T-cell (primary cell): ENCODE measurements around the gene ANKRD2. TPM values are rescaled to one million over a fixed set of nuclear protein-coding genes. Genes with fewer than 3 reads are reported as not detected.
A peak's percentile ranks its signal among the peaks of the same experiment; 100 is the strongest.
"Not testable (repeated sequence)": the region's sequence is repeated elsewhere in the genome, so short reads cannot be mapped to it uniquely, and the experiment has no call there.

ENCODE experiments used
- ATAC-seq, 4 experiments: fragments of 200-7000 bp in 3 of 4; fragments of 150-1000 bp in 1 of 4; cut with Tn5 transposase; replicated peaks in 1 of 4; 1 replicate in 3 of 4; 2 replicates in 1 of 4; pipeline ENCODE4 v1.10.0; 2021; ENCODE audit warnings: moderate library complexity in 3 of 4, mild to moderate bottlenecking in 2 of 4, moderate number of reproducible peaks in 1 of 4
- CTCF ChIA-PET, 2 donors: fragments of 300-600 bp; sonication (Branson Sonifier 250); formaldehyde crosslinking; loops; one replicate each; lab custom pipeline; 2022; ENCODE audit warnings: antibody characterized with exemption in 2 of 2; lab: Charles Lee
- POLR2A ChIA-PET, 2 donors: fragments of 300-600 bp; sonication (Branson Sonifier 250); formaldehyde crosslinking; loops; one replicate each; lab custom pipeline; 2022; ENCODE audit warnings: antibody characterized with exemption in 2 of 2; lab: Charles Lee
- DNase-seq, 35 experiments: peaks; one replicate each; pipeline versions ENCODE4 v3.0.0 to v3.0.0-alpha.2; 2013 to 2023
- H3K27ac ChIP-seq: one replicate; pipeline ENCODE4 v1.5.1; 2013; ENCODE audit warnings: low read length
- H3K27me3 ChIP-seq, 2 experiments: replicated peaks in 1 of 2; 1 replicate in 1 of 2; 2 replicates in 1 of 2; pipeline versions ENCODE4 v1.6.1 to v1.7.0; 2013; ENCODE audit warnings: low read length in 1 of 2, mixed read lengths in 1 of 2; ENCODE audit not compliant: control insufficient read depth in 2 of 2, insufficient read depth in 2 of 2; ENCODE audit errors: extremely low read depth in 1 of 2
- H3K36me3 ChIP-seq, 2 donors: 1 replicate in 1 of 2; 2 replicates in 1 of 2; pipeline versions ENCODE4 v1.6.1 to v1.7.0; 2013; ENCODE audit warnings: low read length in 1 of 2; ENCODE audit not compliant: control insufficient read depth in 2 of 2, insufficient read depth in 1 of 2; ENCODE audit errors: extremely low read depth in 1 of 2
- H3K4me1 ChIP-seq, 2 experiments: 1 replicate in 1 of 2; 2 replicates in 1 of 2; pipeline versions ENCODE4 v1.6.1 to v1.7.0; 2013; ENCODE audit warnings: low read length in 2 of 2, mixed read lengths in 1 of 2; ENCODE audit not compliant: insufficient read depth in 2 of 2, control insufficient read depth in 1 of 2; ENCODE audit errors: extremely low read depth in 1 of 2
- H3K4me3 ChIP-seq, 2 donors: 1 replicate in 1 of 2; 2 replicates in 1 of 2; pipeline versions ENCODE4 v1.5.1 to v1.7.0; 2013; ENCODE audit warnings: mild to moderate bottlenecking in 2 of 2, low read length in 1 of 2, moderate library complexity in 1 of 2; ENCODE audit not compliant: control insufficient read depth in 1 of 2; ENCODE audit errors: extremely low read depth in 1 of 2
- H3K9me3 ChIP-seq: 2 replicates; pipeline ENCODE4 v1.7.0; 2013
- H3K27ac Mint-ChIP-seq, 2 donors: one replicate each; pipeline ENCODE4 v1.8.0; 2020 to 2021; ENCODE audit warnings: mild to moderate bottlenecking in 2 of 2, mixed read lengths in 2 of 2
- H3K27me3 Mint-ChIP-seq, 2 donors: one replicate each; pipeline ENCODE4 v1.8.0; 2021 to 2022; ENCODE audit warnings: mixed read lengths in 2 of 2
- H3K36me3 Mint-ChIP-seq: one replicate; pipeline ENCODE4 v1.8.0; 2021; ENCODE audit warnings: mixed read lengths
- H3K4me1 Mint-ChIP-seq, 3 donors: one replicate each; pipeline ENCODE4 v1.8.0; 2020 to 2022; ENCODE audit warnings: mixed read lengths in 3 of 3, mild to moderate bottlenecking in 1 of 3
- H3K4me3 Mint-ChIP-seq, 3 donors: one replicate each; pipeline ENCODE4 v1.8.0; 2020 to 2022; ENCODE audit warnings: mild to moderate bottlenecking in 3 of 3, mixed read lengths in 3 of 3, moderate library complexity in 3 of 3
- H3K9me3 Mint-ChIP-seq, 3 donors: one replicate each; pipeline ENCODE4 v1.8.0; 2020 to 2022; ENCODE audit warnings: mixed read lengths in 3 of 3
- WGBS: methylation state at CpG from one replicate; pipeline ENCODE4 v1.1.5; 2013; ENCODE audit warnings: missing lambda C conversion rate; ENCODE audit not compliant: insufficient coverage; 5-methylcytosine and 5-hydroxymethylcytosine counted together
- total RNA-seq, 35 experiments: library from RNA in 6 of 35; stranded (reverse) in 6 of 35; fragments of 120-200 nt in 1 of 35; gene quantifications; one replicate each; pipeline versions ENCODE4 v1.2.1 to v1.2.4 and lab custom pipeline; 2013 to 2026

Gene ANKRD2, protein sequence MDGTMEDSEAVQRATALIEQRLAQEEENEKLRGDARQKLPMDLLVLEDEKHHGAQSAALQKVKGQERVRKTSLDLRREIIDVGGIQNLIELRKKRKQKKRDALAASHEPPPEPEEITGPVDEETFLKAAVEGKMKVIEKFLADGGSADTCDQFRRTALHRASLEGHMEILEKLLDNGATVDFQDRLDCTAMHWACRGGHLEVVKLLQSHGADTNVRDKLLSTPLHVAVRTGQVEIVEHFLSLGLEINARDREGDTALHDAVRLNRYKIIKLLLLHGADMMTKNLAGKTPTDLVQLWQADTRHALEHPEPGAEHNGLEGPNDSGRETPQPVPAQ
- total RNA-seq = under 1 TPM in 1 of 5 donors, not detected in 4; 0.35 TPM
- not detected for total RNA-seq (2013)
- total RNA-seq (lab: John Stamatoyannopoulos, UW) = 0 to 0.13 (median 0) reads per million in 29 experiments

DNA sequence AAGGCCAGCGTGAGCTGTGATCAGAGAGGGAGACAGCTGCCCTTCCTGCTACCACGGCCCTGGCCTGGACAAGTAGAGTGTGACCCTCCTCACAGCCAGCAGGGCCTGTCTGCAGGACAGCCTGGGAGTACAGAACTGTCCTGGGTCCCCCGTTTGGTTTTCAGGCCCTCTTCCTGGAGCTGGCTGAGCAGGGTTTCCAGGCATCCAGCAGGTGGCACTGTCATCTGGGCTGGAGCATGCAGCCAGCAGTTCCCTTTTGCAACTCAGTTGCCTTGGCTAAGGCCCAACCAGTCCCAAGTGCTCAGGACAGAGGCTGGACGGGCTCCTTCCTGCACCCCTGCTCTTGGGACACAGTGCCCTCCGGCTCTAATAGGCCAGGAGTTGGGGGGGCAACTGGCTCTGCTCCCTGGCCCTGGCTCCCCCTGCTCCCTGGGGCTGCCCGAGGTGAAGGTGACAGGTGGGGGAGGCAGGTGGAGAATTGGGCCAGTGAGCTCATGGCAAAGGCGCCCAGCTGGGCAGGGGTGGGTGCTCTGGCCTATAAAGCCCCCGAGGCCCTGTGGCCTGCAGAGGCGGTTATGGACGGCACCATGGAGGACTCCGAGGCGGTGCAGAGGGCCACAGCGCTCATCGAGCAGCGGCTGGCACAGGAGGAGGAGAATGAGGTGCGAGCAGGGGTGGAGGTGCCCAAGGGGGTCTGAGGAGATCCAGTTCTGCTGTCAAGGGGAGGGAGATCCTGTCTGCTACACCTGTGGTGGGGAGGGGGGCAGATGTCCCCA, at the start of gene ANKRD2:
ANKRD2 (plus strand) TSS at position 566 of the 776 bp plus-strand sequence; CDS start at position 576, 10 bp downstream.
- DNase-seq = peak in 30 of 35 experiments; percentile 8 to 62 (median 38)
- Histone ChIP-seq H3K36me3 (no peaks in the 10 kb centered on the region), H3K9me3 (no peaks in the 10 kb centered on the region), H3K27me3 (peaks cover 0 to 10% of the 10 kb centered on the region in 2 experiments), H3K4me3 (no peak within 1 kb of the TSS), H3K27ac (no peak within 1 kb of the TSS), H3K4me1 (no peaks in the 10 kb centered on the region)
- H3K27me3 Mint-ChIP-seq = peaks cover 0 to 2% of the 10 kb centered on the region in 2 donors
- H3K36me3 Mint-ChIP-seq = peaks cover 3% of the 10 kb centered on the region
- no peaks in the 10 kb centered on the region for H3K4me1 Mint-ChIP-seq
- ATAC-seq = peak in 3 of 4 experiments; percentile 54 to 64 (median 58)
- H3K27ac Mint-ChIP-seq = no peak within 1 kb of the TSS
- ChIA-PET CTCF (interaction anchor here in 1 of 2 donors (0.6 to 1.6 kb wide), 2 partner anchors 9 to 162 kb away, joined by 3 to 12 read pairs; no protein-coding TSS in a partner anchor), POLR2A (no interaction called here)
- 78% methylated on average over 14 of the region's 16 CpGs for WGBS
- H3K4me3 Mint-ChIP-seq = no peak within 1 kb of the TSS
- H3K9me3 Mint-ChIP-seq = no peaks in the 10 kb centered on the region

DNA sequence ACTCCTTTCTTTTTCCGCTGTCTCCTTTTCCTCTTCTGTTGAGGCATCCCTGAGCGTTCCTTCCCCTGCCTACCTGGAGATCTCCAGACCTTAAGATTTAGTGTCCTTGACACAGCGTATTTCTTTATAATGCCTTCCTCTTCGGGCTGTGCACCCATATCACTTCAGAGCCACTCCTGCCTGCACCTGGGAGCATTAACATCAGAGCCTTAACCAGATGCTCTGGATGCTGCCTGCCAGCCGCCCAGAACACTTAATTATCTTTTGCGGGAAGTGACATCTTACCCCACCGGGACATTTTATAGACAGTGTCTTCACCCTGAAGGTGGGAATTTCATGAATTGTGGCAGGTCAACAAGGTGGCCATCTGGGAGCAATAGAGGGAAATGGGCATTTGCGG, 49.6 kb upstream of the ANKRD2 start:
- Histone ChIP-seq H3K4me3 (no peak overlapping the region), H3K36me3 (no peaks in the 10 kb centered on the region), H3K27ac (no peak overlapping the region), H3K9me3 (no peaks in the 10 kb centered on the region), H3K27me3 (peaks cover 0 to 26% of the 10 kb centered on the region in 2 experiments), H3K4me1 (no peaks in the 10 kb centered on the region)
- Mint-ChIP-seq H3K36me3 (no peaks in the 10 kb centered on the region), H3K4me3 (no peak overlapping the region), H3K9me3 (no peaks in the 10 kb centered on the region), H3K4me1 (no peaks in the 10 kb centered on the region), H3K27ac (no peak overlapping the region), H3K27me3 (peaks cover 0 to 5% of the 10 kb centered on the region in 2 donors)
- CTCF ChIA-PET = no interaction called here
- WGBS = 93% methylated on average over 6 of the region's 8 CpGs
- DNase-seq = no peak
- POLR2A ChIA-PET = no interaction called here
- ATAC-seq = no peak

DNA sequence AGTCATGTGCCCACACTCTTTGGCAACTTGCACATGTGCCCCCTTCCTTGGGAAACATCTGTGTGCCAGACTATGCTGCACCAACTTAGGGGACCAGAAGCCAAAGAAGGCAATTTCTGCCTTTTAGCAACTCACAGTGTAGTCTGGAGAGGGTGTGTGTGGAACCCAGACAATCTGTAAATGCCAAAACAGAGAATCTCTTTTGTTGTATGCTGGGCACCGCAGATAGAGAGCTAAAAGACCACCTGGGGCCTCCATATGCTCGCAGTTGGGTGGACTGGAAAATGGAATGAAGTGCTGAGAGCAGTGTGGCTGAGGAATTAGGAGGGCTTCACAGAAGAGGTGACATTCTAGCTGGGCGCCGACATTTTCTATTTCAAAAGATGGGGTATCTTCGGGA, 47.5 kb upstream of the ANKRD2 start:
- no peak overlapping the region for H3K4me3 ChIP-seq
- ChIA-PET POLR2A (no interaction called here), CTCF (no interaction called here)
- Mint-ChIP-seq H3K4me3 (no peak overlapping the region), H3K9me3 (no peaks in the 10 kb centered on the region), H3K27me3 (peaks cover 0 to 5% of the 10 kb centered on the region in 2 donors), H3K36me3 (no peaks in the 10 kb centered on the region), H3K4me1 (no peaks in the 10 kb centered on the region), H3K27ac (no peak overlapping the region)
- no peaks in the 10 kb centered on the region for H3K36me3 ChIP-seq
- H3K9me3 ChIP-seq = no peaks in the 10 kb centered on the region
- H3K4me1 ChIP-seq = no peaks in the 10 kb centered on the region
- H3K27ac ChIP-seq = no peak overlapping the region
- H3K27me3 ChIP-seq = peaks cover 0 to 21% of the 10 kb centered on the region in 2 experiments
- no peak for DNase-seq
- ATAC-seq = no peak
- WGBS = 89% methylated on average over 2 of the region's 5 CpGs

DNA sequence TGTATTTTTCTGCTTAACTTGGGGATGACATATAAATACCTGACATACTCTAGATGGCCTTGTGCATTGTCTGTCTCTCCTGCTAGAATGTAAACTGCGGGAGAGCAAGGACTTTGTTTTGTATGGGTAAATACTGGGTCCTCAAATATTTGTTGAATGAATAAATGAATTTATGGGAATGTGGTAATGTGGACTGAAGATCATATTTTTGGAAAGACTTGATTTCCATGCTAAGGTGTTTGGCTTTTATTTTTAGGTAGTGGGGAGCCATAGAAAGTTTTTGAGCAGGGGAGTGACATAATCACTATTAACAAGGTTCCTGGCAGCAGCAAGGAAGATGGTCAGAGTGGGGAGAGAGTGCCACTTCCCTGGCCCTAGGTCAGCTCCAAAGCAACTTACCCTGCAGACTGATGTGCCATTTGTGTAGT, 46.9 kb upstream of the ANKRD2 start:
- Mint-ChIP-seq H3K36me3 (no peaks in the 10 kb centered on the region), H3K27me3 (peaks cover 0 to 4% of the 10 kb centered on the region in 2 donors), H3K4me1 (no peaks in the 10 kb centered on the region)

DNA sequence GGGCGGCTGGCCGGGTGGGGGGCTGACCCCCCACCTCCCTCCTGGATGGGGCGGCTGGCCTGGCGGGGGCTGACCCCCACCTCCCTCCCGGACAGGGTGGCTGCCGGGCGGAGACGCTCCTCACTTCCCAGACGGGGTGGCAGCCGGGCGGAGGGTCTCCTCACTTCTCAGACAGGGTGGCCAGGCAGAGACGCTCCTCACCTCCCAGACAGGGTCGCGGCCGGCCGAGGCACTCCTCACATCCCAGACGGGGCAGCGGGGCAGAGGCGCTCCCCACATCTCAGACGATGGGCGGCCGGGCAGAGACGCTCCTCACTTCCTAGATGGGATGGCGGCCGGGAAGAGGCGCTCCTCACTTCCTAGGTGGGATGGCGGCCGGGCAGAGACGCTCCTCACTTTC, 43.7 kb upstream of the ANKRD2 start:
- H3K27ac ChIP-seq, H3K4me1 Mint-ChIP-seq, H3K9me3 ChIP-seq, H3K27me3 Mint-ChIP-seq, H3K36me3 Mint-ChIP-seq, H3K4me3 ChIP-seq, H3K9me3 Mint-ChIP-seq, H3K4me1 ChIP-seq, H3K27me3 ChIP-seq, DNase-seq, CTCF ChIA-PET, H3K4me3 Mint-ChIP-seq, H3K27ac Mint-ChIP-seq, ATAC-seq, H3K36me3 ChIP-seq, POLR2A ChIA-PET: not testable (repeated sequence)
- 100% methylated on average over 5 of the region's 29 CpGs for WGBS

More for the DNA sequence above, 46.9 kb upstream of the ANKRD2 start:
- CTCF ChIA-PET = no interaction called here
- no peak for DNase-seq
- Mint-ChIP-seq H3K4me3 (no peak overlapping the region), H3K27ac (no peak overlapping the region), H3K9me3 (no peaks in the 10 kb centered on the region)
- H3K27ac ChIP-seq = no peak overlapping the region
- no peak for ATAC-seq
- H3K36me3 ChIP-seq = no peaks in the 10 kb centered on the region
- no peaks in the 10 kb centered on the region for H3K4me1 ChIP-seq
- POLR2A ChIA-PET = no interaction called here
- 80% methylated on average over 1 of the region's 1 CpG for WGBS
- peaks cover 0 to 18% of the 10 kb centered on the region in 2 experiments for H3K27me3 ChIP-seq
- H3K4me3 ChIP-seq = no peak overlapping the region
- H3K9me3 ChIP-seq = no peaks in the 10 kb centered on the region

DNA sequence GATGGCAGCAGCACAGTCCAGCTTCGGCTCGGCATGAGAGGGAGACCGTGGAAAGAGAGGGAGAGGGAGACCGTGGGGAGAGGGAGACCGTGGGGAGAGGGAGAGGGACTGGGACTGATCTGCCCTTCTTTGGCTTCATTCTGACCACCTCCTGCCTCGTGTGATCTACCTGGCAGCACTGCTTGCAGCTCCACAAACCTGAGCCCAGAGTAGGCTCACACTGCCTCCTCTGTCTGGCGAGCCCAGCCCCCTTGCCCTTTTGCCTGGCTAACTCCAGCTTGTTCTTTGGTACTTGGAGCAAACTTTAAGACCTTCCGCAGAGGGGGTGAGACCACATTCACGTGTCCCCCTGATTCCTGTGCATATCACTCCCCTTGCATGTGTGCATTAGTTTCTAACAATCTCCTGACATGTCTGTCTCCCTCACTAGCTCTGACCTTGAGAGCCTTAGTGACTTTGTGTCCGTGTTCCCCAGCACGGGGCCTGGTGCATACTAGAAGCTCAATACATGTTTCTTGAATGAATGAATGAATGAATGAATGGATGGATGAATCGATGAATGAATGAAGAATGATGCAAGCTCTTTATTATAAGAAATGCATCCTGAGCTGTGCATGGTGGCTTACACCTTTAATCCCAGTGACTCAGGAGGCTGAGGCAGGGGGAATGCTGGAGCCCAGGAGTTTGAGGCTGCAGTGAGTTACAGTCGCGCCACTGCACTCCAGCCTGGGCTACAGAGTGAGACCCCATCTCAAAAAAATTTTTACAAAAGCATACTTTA, 42.7 kb upstream of the ANKRD2 start:
- ChIA-PET POLR2A (no interaction called here), CTCF (no interaction called here)
- no peak overlapping the region for H3K27ac Mint-ChIP-seq
- H3K4me1 Mint-ChIP-seq = no peaks in the 10 kb centered on the region
- H3K4me3 ChIP-seq = no peak overlapping the region
- no peaks in the 10 kb centered on the region for H3K27me3 ChIP-seq
- ATAC-seq (no peak), DNase-seq (no peak)
- H3K27me3 Mint-ChIP-seq = no peaks in the 10 kb centered on the region
- H3K4me3 Mint-ChIP-seq = no peak overlapping the region
- H3K4me1 ChIP-seq = no peaks in the 10 kb centered on the region
- H3K36me3 ChIP-seq = no peaks in the 10 kb centered on the region
- H3K9me3 Mint-ChIP-seq = no peaks in the 10 kb centered on the region
- H3K9me3 ChIP-seq = no peaks in the 10 kb centered on the region
- WGBS = 63% methylated on average over 6 of the region's 14 CpGs
- no peak overlapping the region for H3K27ac ChIP-seq
- no peaks in the 10 kb centered on the region for H3K36me3 Mint-ChIP-seq
